Measurements from ENCODE around the gene ATP1A3.

- TF ChIP-seq POLR2A (IDR thresholded peaks at IDR 0.05) = no peak
- TF ChIP-seq CTCF (IDR thresholded peaks at IDR 0.05) = no peak
These were observed 70.8 kb downstream of the ATP1A3 start for GRCh38 chr19:41923045-41923788.
